GM19372 (cell line): ENCODE data around the gene OSBPL3.

ENCODE experiments used
- ATAC-seq: cut with Tn5 transposase; IDR thresholded peaks from one replicate; pipeline ENCODE4 v1.9.1; 2021; ENCODE audit warnings: mild to moderate bottlenecking, low read depth, moderate library complexity; ENCODE audit not compliant: unreplicated experiment

Gene OSBPL3

DNA sequence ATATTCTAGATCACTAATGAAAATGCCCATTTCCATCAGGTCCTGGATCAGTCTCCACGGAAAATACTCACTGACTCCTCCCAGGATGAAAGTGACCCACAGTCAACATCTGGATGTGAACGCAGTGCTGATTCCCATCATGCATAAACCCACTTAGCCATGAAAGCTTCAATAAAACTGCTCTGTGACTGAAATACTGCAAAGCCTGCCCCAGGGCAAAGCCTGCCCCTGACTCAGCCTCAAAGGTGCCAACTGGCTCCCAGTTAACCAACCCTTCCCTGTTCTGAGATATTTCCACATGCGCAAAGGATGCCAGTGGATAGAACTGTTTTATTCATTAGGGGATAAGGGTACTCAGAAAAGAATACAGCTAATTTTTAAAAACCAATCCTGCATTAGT, 24.0 kb downstream of the OSBPL3 start:
- ATAC-seq, result no peak

DNA sequence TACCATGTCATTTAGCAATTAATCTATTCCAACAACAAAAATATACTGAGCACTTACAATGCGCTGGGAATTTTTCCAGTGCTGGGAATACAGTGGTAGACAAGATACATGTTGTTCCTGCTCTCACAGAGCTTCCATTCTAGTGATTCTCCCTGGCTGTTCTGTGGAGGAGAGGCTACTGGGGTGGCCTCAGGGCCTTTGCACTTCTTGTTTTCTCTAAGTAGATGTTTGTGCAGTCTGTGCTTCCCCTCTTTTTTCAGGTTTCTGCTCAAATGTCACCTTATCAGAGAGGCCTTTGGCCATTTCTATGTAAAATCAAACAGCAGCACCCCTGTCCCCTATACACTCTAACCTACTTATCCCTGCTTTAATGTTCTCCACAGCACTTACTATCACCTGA, 24.7 kb downstream of the OSBPL3 start:
- no peak for ATAC-seq

- ATAC-seq, result no peak
Measured at GRCh38 chr7:24952464-24952863, 27.5 kb downstream of the OSBPL3 start.

GRCh38 chr7:24951441-24951980, 28.5 kb downstream of the OSBPL3 start:
- ATAC-seq, result no peak

DNA sequence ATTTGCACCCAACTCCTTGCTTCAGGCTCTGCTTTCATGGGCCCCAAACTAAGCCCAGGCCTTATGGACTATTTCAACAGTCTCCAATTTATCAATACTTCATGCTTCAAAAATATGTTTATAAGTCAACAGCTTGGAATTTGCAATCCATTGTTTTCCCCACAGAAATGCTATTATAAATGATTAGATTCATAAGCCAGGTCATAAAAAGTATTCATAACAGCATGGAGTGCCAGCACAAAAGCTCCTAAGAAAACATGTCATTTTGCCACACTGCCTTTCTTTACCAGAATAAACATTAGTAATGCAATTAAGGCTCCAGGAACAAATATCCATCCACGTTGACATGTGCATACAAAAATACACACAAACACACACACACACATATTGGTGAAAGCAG, 30.1 kb downstream of the OSBPL3 start:
- no peak for ATAC-seq

DNA sequence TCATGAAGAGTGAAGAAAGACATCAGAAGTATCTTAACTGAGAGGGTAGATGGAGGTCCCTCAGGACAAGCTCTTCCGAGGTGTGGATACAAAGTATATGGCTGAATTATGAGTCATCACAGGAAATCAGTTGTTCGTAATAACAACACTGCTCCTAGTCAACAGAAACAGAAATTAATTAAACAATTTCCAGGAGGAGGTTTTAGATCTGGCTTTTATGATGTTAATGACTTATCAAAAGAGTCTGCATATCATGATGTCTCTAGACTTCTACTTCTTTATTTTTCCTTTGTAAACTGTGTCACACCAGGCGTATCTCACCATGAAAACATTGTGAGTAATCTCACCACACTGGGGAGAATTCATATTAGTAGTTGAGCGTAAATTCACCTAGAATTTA, 31.2 kb downstream of the OSBPL3 start:
- ATAC-seq, result no peak

GRCh38 chr7:24946467-24946866, 33.5 kb downstream of the OSBPL3 start:
- no peak for ATAC-seq

- no peak for ATAC-seq
Measured at GRCh38 chr7:24945899-24946298, 34.1 kb downstream of the OSBPL3 start.

DNA sequence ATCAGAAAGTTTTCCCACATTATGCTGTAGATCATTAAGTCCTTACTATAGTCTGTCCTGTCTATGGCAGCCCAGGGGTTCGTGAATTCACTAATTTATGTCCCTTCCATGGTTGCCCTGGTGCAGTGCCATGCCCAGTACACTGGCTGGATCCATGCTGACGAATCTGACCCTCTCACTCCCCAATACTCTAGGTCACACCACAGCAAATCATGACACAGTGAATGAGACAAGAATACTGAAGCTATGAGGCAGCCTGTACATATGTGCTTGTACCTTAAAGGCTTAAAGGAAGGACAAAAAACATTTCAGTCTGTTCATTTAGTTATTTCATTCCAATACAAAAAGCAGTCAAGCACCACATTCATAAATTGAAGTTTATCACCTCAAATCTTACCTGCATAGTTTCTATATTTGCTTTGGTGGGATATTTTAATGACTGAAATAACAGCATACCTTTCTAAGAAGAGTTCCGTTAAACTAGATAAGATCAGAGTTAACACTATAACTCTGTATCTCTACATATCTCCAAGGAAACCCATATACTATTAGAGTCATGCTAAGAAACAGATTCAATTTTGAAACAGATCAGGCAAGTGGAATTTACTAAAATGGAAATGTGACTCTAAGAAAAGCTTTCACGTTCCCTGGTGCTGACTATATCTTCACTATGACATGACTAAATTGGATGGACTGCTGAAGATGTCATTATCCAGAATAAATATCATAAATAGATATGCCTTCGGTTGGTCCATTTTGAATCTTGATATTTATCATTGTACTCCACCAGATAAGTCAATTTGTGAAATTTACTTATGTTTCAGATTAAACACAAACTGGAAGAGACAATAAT, 36.7 kb downstream of the OSBPL3 start:
- no peak for ATAC-seq

DNA sequence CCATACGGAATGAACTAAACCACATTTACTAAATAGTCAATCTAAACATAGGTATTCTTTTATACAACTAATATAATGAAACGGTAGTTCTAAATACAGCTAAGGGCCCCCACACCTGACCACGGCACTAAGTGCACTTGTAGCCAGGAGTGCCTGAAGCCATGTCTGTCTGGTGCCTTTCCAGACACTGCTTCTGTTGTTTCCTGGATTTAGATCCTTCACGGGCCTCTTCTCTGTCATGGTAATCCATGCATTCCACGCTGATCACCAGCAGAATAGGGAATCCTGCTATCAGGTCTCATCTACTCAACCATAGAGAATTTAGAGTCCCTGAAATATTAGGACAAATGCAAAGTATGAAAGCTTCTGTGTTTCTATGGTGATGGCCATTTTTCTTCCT, 37.8 kb downstream of the OSBPL3 start:
- ATAC-seq, result no peak

DNA sequence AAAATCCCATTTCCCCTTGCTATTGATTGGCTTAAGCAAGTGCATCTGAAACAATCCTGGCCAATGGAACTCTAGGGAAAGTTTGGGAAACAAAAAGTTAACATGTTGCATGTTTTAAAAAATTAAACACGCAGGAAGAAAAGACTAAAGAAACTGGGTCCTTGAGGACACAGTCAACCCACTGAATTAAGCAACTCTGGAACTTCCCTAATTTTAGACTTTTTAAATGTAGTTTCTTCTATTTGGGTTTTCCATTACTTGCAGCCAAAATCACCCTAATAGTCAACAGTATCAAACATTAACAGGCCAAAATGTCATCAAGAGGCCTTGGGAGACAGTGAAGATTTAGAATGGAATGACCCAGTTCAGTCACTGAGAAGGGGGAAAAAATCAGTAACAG, 40.6 kb downstream of the OSBPL3 start:
- ATAC-seq, result no peak

DNA sequence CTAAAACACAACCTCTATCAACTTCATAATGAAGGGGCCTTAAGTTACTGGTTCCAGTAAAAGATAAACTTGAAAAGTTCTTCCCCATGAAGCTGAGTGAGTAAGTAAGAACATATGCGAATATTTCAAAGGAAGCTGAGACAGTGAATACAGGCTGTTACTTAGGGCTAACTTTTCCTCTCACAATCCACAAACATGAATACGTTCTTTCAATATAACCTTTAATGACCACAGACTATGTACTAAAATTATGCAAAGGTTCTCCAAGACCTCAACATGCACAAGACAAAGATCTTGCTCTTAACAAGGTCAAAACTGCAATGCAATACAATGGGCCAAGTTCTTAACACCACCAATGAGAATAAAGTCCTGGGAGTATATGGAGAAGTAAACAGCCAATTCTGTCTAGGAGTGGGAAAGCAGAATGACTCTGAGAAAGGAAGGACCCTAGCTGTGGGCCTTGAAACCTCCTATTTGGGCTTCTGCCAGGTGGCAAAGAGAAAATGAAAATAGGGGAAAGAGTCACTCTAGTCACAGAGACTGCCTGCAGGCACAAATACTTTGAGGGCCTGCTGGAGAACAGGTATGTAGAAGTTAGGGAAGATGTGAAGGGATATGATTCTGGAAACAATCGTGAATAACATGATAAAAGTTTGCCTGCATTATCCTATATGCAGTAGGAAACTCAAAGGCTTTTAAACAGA, 43.7 kb downstream of the OSBPL3 start:
- no peak for ATAC-seq

- no peak for ATAC-seq
Measured at GRCh38 chr7:24933298-24933697, 46.7 kb downstream of the OSBPL3 start.

DNA sequence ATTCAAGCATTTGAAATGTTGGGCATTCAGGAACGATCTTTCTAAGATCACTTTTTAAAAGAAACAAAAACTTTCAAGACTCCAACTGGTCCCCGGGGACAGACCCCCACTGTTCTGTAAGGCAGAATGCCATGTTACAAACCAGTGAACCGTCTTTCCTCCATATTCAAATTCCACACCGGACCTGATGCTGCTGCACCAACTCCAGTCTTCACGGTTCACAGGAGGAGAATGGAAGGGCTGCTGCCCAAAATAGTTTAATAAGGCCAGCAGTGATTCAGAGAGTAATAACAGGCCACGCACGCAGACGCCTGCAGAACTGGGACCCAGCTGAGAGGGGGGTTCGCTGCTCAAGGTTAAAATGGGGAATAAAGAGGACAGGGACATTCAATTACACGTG, 47.2 kb downstream of the OSBPL3 start:
- ATAC-seq, result no peak

GRCh38 chr7:24932389-24932788, 47.6 kb downstream of the OSBPL3 start:
- no peak for ATAC-seq

- no peak for ATAC-seq
Measured at GRCh38 chr7:24931844-24932243, 48.1 kb downstream of the OSBPL3 start.

DNA sequence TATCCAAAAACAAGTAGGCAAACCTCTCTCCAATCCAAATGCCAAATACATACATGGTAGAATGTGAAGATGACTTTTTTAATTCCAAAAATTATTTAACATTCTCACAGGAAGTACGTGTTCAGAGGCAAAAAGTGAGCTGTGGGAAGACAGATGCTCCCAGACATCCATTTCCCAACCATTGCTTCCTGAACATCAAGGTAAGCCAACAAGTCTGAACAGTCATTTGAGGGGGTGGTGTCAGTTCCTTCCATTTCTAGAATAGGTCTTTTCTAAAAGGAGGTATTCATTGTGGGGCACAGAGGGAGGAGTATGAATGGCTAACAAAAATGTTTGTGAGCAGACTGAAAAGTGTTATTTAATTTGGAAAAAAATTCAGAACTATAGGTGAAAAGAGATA, 49.1 kb downstream of the OSBPL3 start:
- no peak for ATAC-seq

- no peak for ATAC-seq
Measured at GRCh38 chr7:24926623-24927524, 53.1 kb downstream of the OSBPL3 start.

- ATAC-seq, result no peak
Measured at GRCh38 chr7:24924375-24924774, 55.6 kb downstream of the OSBPL3 start.

GRCh38 chr7:24923172-24923865, 56.7 kb downstream of the OSBPL3 start:
- ATAC-seq, result no peak
